AG08396 (cell line): Measurements from ENCODE around the gene KCTD20.

ENCODE experiments used
- DNase-seq: peaks from one replicate; pipeline ENCODE4 v3.0.0; 2012; ENCODE audit warnings: low spot score, mixed read lengths

KCTD20 gene

GRCh38 chr6:36493859-36494258 is 51.1 kb downstream of the KCTD20 start:
- DNase-seq, result no peak

GRCh38 chr6:36495086-36495485 is 52.3 kb downstream of the KCTD20 start:
- no peak for DNase-seq

- no peak for DNase-seq
Observed at GRCh38 chr6:36499918-36500317, 57.1 kb downstream of the KCTD20 start.

GRCh38 chr6:36501686-36502085 is 58.9 kb downstream of the KCTD20 start:
- DNase-seq, result no peak

GRCh38 chr6:36504181-36504580 is 61.4 kb downstream of the KCTD20 start:
- DNase-seq, result no peak

GRCh38 chr6:36504982-36505381 is 62.2 kb downstream of the KCTD20 start:
- no peak for DNase-seq

GRCh38 chr6:36505744-36506534 is 63.1 kb downstream of the KCTD20 start:
- DNase-seq, result no peak

- DNase-seq, result no peak
Observed at GRCh38 chr6:36506611-36507010, 63.8 kb downstream of the KCTD20 start.

GRCh38 chr6:36508532-36508931 is 65.7 kb downstream of the KCTD20 start:
- DNase-seq, result no peak

GRCh38 chr6:36510365-36510764 is 67.6 kb downstream of the KCTD20 start:
- DNase-seq, result no peak

GRCh38 chr6:36514554-36515456 is 72.0 kb downstream of the KCTD20 start:
- no peak for DNase-seq

GRCh38 chr6:36515844-36516243 is 73.0 kb downstream of the KCTD20 start:
- DNase-seq, result no peak

- no peak for DNase-seq
Observed at GRCh38 chr6:36516559-36516958, 73.8 kb downstream of the KCTD20 start.

GRCh38 chr6:36516988-36517387 is 74.2 kb downstream of the KCTD20 start:
- DNase-seq, result no peak

GRCh38 chr6:36517408-36517807 is 74.6 kb downstream of the KCTD20 start:
- no peak for DNase-seq

- DNase-seq, result no peak
Observed at GRCh38 chr6:36519352-36519751, 76.6 kb downstream of the KCTD20 start.

GRCh38 chr6:36523451-36523850 is 80.7 kb downstream of the KCTD20 start:
- DNase-seq, result no peak

- no peak for DNase-seq
Observed at GRCh38 chr6:36523936-36524499, 81.2 kb downstream of the KCTD20 start.

GRCh38 chr6:36524871-36525270 is 82.1 kb downstream of the KCTD20 start:
- no peak for DNase-seq

GRCh38 chr6:36525346-36525745 is 82.5 kb downstream of the KCTD20 start:
- DNase-seq, result no peak

- no peak for DNase-seq
Observed at GRCh38 chr6:36526066-36526465, 83.3 kb downstream of the KCTD20 start.

GRCh38 chr6:36533321-36533720 is 90.5 kb downstream of the KCTD20 start:
- peak; percentile 14 for DNase-seq
